ENCODE data around the gene CYREN.
"Not testable (repeated sequence)": the region's sequence is repeated elsewhere in the genome, so short reads cannot be mapped to it uniquely, and the experiment has no call there.

Gene CYREN

GRCh38 chr7:135177028-135177696, 6.7 kb upstream of the CYREN start:
- DNase-seq (ENCODE audit: low spot score), result no peak

- no peak for DNase-seq (ENCODE audit: low spot score)
These were observed 5.4 kb upstream of the CYREN start for GRCh38 chr7:135175931-135176330.

- no peak for DNase-seq (ENCODE audit: low spot score)
These were observed 4.4 kb upstream of the CYREN start for GRCh38 chr7:135174941-135175340.

- DNase-seq (ENCODE audit: low spot score), result not testable (repeated sequence)
These were observed 3.4 kb upstream of the CYREN start for GRCh38 chr7:135173916-135174315.

- DNase-seq (ENCODE audit: low spot score), result not testable (repeated sequence)
These were observed 1.2 kb upstream of the CYREN start for GRCh38 chr7:135171581-135172291.

GRCh38 chr7:135170998-135171481, 533 bp upstream of the CYREN start:
- not testable (repeated sequence) for DNase-seq (ENCODE audit: low spot score)

- DNase-seq (ENCODE audit: low spot score), result no peak
These were observed 588 bp downstream of the CYREN start for GRCh38 chr7:135169964-135170273.

- DNase-seq (ENCODE audit: low spot score), result no peak
These were observed 1.2 kb downstream of the CYREN start for GRCh38 chr7:135169141-135169963.

- no peak for DNase-seq (ENCODE audit: low spot score)
These were observed 1.9 kb downstream of the CYREN start for GRCh38 chr7:135168489-135169140.

- no peak for DNase-seq (ENCODE audit: low spot score)
These were observed 2.5 kb downstream of the CYREN start for GRCh38 chr7:135168001-135168400.

- no peak for DNase-seq (ENCODE audit: low spot score)
These were observed 3.1 kb downstream of the CYREN start for GRCh38 chr7:135167365-135167917.

GRCh38 chr7:135166338-135166990, 4.0 kb downstream of the CYREN start:
- DNase-seq (ENCODE audit: low spot score), result no peak

- DNase-seq (ENCODE audit: low spot score), result no peak
These were observed 4.6 kb downstream of the CYREN start for GRCh38 chr7:135165862-135166261.

GRCh38 chr7:135164357-135165061, 6.0 kb downstream of the CYREN start:
- DNase-seq (ENCODE audit: low spot score), result no peak

- no peak for DNase-seq (ENCODE audit: low spot score)
These were observed 8.0 kb downstream of the CYREN start for GRCh38 chr7:135162382-135163001.

GRCh38 chr7:135161669-135162068, 8.8 kb downstream of the CYREN start:
- no peak for DNase-seq (ENCODE audit: low spot score)

- DNase-seq (ENCODE audit: low spot score), result no peak
These were observed 9.5 kb downstream of the CYREN start for GRCh38 chr7:135160858-135161653.

GRCh38 chr7:135160098-135160857, 10.2 kb downstream of the CYREN start:
- DNase-seq (ENCODE audit: low spot score), result no peak

Measured in AG20443 (cell line).